Endodermal cell (in vitro differentiated cells): ENCODE results near the gene PPM1J. TPM values are rescaled to one million over a fixed set of nuclear protein-coding genes. Genes with fewer than 3 reads are reported as not detected.
"Not testable (repeated sequence)": the region's sequence is repeated elsewhere in the genome, so short reads cannot be mapped to it uniquely, and the experiment has no call there.

ENCODE experiments used
- DNase-seq: peaks from one replicate; pipeline ENCODE4 v3.0.0-alpha.2; 2017
- H3K27ac ChIP-seq: 2 replicates; pipeline ENCODE4 v1.5.1; 2013; ENCODE audit warnings: mild to moderate bottlenecking, low read depth, low read length, moderate library complexity
- H3K27me3 ChIP-seq: 2 replicates; pipeline ENCODE4 v1.6.1; 2013; ENCODE audit warnings: mild to moderate bottlenecking, low read length, moderate library complexity; ENCODE audit not compliant: insufficient read depth, control insufficient read depth, poor library complexity, severe bottlenecking
- H3K36me3 ChIP-seq: 2 replicates; pipeline ENCODE4 v1.7.0; 2013; ENCODE audit warnings: mild to moderate bottlenecking, low read length, moderate library complexity; ENCODE audit not compliant: control insufficient read depth, insufficient read depth
- H3K4me1 ChIP-seq: one replicate; pipeline ENCODE4 v1.7.0; 2013; ENCODE audit warnings: low read length; ENCODE audit not compliant: control insufficient read depth, insufficient read depth
- H3K4me3 ChIP-seq: 2 replicates; pipeline ENCODE4 v1.5.1; 2013; ENCODE audit warnings: mild to moderate bottlenecking, low read length, moderate library complexity
- H3K9ac ChIP-seq: 2 replicates; pipeline ENCODE4 v1.6.1; 2013; ENCODE audit warnings: mild to moderate bottlenecking, low read length, moderate library complexity; ENCODE audit not compliant: poor library complexity, severe bottlenecking; ENCODE audit errors: extremely low read depth
- H3K9me3 ChIP-seq: 2 replicates; pipeline ENCODE4 v1.6.1; 2013; ENCODE audit warnings: mild to moderate bottlenecking, low read length, moderate library complexity; ENCODE audit not compliant: control insufficient read depth
- H3K27ac Mint-ChIP-seq: 2 replicates; pipeline ENCODE4 v1.8.0; 2020; ENCODE audit warnings: mixed read lengths
- H3K27me3 Mint-ChIP-seq: 2 replicates; pipeline ENCODE4 v1.8.0; 2021; ENCODE audit warnings: mild to moderate bottlenecking, mixed read lengths; ENCODE audit not compliant: insufficient read depth
- H3K36me3 Mint-ChIP-seq: 2 replicates; pipeline ENCODE4 v1.8.0; 2020; ENCODE audit warnings: low read depth, mixed read lengths
- H3K4me1 Mint-ChIP-seq: 2 replicates; pipeline ENCODE4 v1.8.0; 2020; ENCODE audit warnings: mixed read lengths
- H3K4me3 Mint-ChIP-seq: 2 replicates; pipeline ENCODE4 v1.8.0; 2020; ENCODE audit warnings: mild to moderate bottlenecking, moderate library complexity, mixed read lengths
- H3K9me3 Mint-ChIP-seq: 2 replicates; pipeline ENCODE4 v1.8.0; 2020; ENCODE audit warnings: mild to moderate bottlenecking, mixed read lengths
- WGBS, 2 experiments: methylation state at CpG; one replicate each; pipeline versions ENCODE4 v1.1.5 to v1.1.7; 2013; ENCODE audit warnings: missing lambda C conversion rate in 2 of 2, mixed read lengths in 1 of 2; ENCODE audit not compliant: insufficient coverage in 1 of 2, insufficient read length in 1 of 2; 5-methylcytosine and 5-hydroxymethylcytosine counted together
- total RNA-seq, 2 donors: library from RNA; stranded (reverse); fragmentation: NEBNext Ultra II Directional in 1 of 2; extraction: Animal tissue kit (Norgen Biotek cat#: 25700) in 1 of 2; gene quantifications; 2 replicates in 1 of 2; 3 replicates in 1 of 2; pipeline ENCODE4 v1.2.1, GENCODE V29; 2021
- TF ChIP-seq, protein P1 (sequence below): fragments of 200-600 bp; sonication (generic); conservative IDR thresholded peaks from 2 replicates; pipeline ENCODE4 v1.5.0; 2021; ENCODE audit warnings: antibody characterized with exemption, mild to moderate bottlenecking

Gene PPM1J
- total RNA-seq, 2 donors from 2014 or later: 3.1 to 5.7 TPM

DNA sequence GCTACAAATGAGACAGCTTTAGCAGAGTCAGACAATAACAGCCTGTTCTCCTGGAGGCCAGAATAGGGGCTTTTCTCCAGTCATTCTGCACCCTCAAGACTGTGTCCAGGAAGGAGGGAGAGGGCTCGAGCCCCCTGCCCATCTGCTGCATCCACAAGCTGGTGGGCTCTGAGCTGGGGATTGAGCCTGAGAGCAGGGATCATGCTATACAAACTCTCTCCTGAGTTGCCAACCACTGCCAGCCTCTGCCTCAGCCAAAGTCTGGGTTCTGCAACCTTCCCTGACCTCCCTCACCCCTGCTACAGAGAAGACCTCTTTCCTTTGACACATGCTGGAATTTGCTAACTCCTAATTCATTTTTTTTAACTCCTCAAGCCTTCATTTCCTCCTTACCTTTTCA is 14.8 kb upstream of the PPM1J start:
- Mint-ChIP-seq H3K4me1 (peaks cover 33% of the 10 kb centered on the region), H3K27ac (peak overlapping the region; percentile 13), H3K9me3 (peaks cover 8% of the 10 kb centered on the region), H3K36me3 (no peaks in the 10 kb centered on the region), H3K27me3 (peaks cover 35% of the 10 kb centered on the region), H3K4me3 (no peak overlapping the region)
- Histone ChIP-seq H3K27ac (no peak overlapping the region), H3K27me3 (peaks cover 14% of the 10 kb centered on the region), H3K9ac (no peak overlapping the region), H3K36me3 (no peaks in the 10 kb centered on the region), H3K4me3 (no peak overlapping the region), H3K9me3 (no peaks in the 10 kb centered on the region), H3K4me1 (peaks cover 7% of the 10 kb centered on the region)
- DNase-seq: no peak
- TF ChIP-seq, protein P1, sequence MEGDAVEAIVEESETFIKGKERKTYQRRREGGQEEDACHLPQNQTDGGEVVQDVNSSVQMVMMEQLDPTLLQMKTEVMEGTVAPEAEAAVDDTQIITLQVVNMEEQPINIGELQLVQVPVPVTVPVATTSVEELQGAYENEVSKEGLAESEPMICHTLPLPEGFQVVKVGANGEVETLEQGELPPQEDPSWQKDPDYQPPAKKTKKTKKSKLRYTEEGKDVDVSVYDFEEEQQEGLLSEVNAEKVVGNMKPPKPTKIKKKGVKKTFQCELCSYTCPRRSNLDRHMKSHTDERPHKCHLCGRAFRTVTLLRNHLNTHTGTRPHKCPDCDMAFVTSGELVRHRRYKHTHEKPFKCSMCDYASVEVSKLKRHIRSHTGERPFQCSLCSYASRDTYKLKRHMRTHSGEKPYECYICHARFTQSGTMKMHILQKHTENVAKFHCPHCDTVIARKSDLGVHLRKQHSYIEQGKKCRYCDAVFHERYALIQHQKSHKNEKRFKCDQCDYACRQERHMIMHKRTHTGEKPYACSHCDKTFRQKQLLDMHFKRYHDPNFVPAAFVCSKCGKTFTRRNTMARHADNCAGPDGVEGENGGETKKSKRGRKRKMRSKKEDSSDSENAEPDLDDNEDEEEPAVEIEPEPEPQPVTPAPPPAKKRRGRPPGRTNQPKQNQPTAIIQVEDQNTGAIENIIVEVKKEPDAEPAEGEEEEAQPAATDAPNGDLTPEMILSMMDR: no peak
- 80 to 83% methylated on average over 1 of the region's 1 CpG for WGBS, 2 experiments

DNA sequence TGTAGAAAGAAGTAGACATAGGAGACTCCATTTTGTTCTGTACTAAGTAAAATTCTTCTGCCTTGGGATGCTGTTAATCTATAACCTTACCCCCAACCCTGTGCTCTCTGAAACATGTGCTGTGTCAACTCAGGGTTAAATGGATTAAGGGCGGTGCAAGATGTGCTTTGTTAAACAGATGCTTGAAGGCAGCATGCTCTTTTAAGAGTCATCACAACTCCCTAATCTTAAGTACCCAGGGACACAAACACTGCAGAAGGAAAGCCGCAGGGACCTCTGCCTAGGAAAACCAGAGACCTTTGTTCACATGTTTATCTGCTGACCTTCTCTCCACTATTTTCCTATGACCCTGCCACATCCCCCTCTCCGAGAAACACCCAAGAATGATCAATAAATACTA is 13.9 kb upstream of the PPM1J start:
- 29% methylated on average over 2 of the region's 3 CpGs; no CpG with 5 or more reads in 1 of the 2 experiments for WGBS, 2 experiments
- peak overlapping the region; percentile 28 for H3K27ac Mint-ChIP-seq

DNA sequence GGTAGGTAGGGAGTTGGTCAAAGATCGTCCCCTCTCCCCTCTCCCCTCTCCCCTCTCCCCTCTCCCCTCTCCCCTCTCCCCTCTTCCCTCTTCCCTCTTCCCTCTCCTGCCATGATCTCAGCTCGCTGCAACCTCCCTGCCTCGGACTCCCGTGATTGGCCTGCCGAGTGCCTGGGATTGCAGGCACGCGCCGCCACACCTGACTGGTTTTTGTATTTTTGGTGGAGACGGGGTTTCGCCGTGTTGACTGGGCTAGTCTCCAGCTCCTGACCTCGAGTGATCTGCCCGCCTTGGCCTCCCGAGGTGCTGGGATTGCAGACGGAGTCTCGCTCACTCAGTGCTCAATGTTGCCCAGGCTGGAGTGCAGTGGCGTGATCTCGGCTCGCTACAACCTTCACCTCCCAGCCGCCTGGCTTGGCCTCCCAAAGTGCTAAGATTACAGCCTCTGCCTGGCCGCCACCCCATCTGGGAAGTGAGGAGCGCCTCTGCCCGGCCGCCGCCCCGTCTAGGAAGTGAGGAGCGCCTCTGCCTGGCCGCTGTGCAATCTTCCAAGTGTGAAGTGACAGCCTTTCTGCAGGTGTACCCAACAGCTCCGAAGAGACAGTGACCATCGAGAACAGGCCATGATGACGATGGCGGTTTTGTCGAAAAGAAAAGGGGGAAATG is 13.3 kb upstream of the PPM1J start:
- H3K4me3 Mint-ChIP-seq, H3K9me3 ChIP-seq, H3K36me3 ChIP-seq, H3K9me3 Mint-ChIP-seq, H3K4me3 ChIP-seq, H3K36me3 Mint-ChIP-seq, H3K9ac ChIP-seq, H3K27ac ChIP-seq, H3K27me3 ChIP-seq, H3K4me1 ChIP-seq: not testable (repeated sequence)
- 92 to 93% methylated on average over 13 to 32 of the region's 33 CpGs for WGBS, 2 experiments
- Mint-ChIP-seq H3K27me3 (peaks cover 27% of the 10 kb centered on the region), H3K27ac (peak overlapping the region; percentile 28), H3K4me1 (peaks cover 35% of the 10 kb centered on the region)
- DNase-seq: peak; percentile 33

More for the DNA sequence above, 13.9 kb upstream of the PPM1J start:
- not testable (repeated sequence) for H3K9me3 Mint-ChIP-seq, H3K4me1 ChIP-seq, H3K36me3 ChIP-seq, H3K36me3 Mint-ChIP-seq, H3K9ac ChIP-seq, H3K27ac ChIP-seq, H3K9me3 ChIP-seq, H3K4me3 ChIP-seq, H3K4me3 Mint-ChIP-seq
- Mint-ChIP-seq H3K4me1 (peaks cover 33% of the 10 kb centered on the region), H3K27me3 (peaks cover 27% of the 10 kb centered on the region)
- DNase-seq: peak; percentile 45
- H3K27me3 ChIP-seq: peaks cover 14% of the 10 kb centered on the region

DNA sequence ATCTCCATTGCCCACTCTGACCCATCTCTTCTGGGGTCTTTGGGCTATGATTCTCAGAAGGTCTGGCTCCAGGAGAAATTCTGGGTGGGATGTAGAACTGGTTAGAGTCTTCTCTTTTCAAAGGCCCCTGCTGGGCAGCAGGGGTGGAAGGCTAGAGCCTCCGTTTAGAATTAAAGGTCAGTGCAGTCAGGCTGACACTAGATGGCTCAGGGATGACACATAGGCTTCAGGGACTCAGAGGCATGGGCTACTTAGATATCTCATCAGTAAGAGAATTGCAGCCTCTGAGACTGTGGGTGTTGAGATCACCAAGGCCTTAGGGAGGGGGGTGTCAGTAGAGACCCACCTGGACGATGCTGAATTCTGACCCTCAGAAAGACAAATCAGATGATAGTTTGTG is 12.6 kb upstream of the PPM1J start:
- Mint-ChIP-seq H3K9me3 (peaks cover 8% of the 10 kb centered on the region), H3K27me3 (peaks cover 28% of the 10 kb centered on the region), H3K36me3 (no peaks in the 10 kb centered on the region), H3K27ac (no peak overlapping the region), H3K4me1 (peaks cover 38% of the 10 kb centered on the region), H3K4me3 (no peak overlapping the region)
- Histone ChIP-seq H3K27ac (no peak overlapping the region), H3K36me3 (no peaks in the 10 kb centered on the region), H3K4me1 (peaks cover 7% of the 10 kb centered on the region), H3K9ac (no peak overlapping the region), H3K4me3 (no peak overlapping the region), H3K9me3 (no peaks in the 10 kb centered on the region), H3K27me3 (peaks cover 8% of the 10 kb centered on the region)
- DNase-seq: peak; percentile 63
- TF ChIP-seq, protein P1: peak; percentile 62
- WGBS, 2 experiments: 53 to 71% methylated on average over 1 to 2 of the region's 2 CpGs

DNA sequence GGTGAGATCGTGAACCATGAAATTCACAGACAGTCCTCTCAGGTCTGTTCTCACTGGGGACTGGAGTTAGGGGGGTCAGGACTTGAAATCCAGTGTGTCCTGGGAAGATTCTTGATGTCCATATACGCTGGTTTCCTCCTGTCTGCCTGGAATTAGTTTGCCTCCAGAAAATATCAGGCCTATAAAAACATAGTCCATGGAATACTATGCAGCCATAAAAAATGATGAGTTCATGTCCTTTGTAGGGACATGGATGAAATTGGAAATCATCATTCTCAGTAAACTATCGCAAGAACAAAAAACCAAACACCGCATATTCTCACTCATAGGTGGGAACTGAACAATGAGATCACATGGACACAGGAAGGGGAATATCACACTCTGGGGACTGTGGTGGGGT is 9.1 kb upstream of the PPM1J start:
- not testable (repeated sequence) for H3K4me3 Mint-ChIP-seq, H3K27ac ChIP-seq, DNase-seq, H3K36me3 ChIP-seq, H3K36me3 Mint-ChIP-seq, H3K9ac ChIP-seq, H3K9me3 Mint-ChIP-seq, H3K27ac Mint-ChIP-seq, H3K4me3 ChIP-seq, H3K4me1 ChIP-seq, H3K9me3 ChIP-seq
- Mint-ChIP-seq H3K4me1 (peaks cover 44% of the 10 kb centered on the region), H3K27me3 (peaks cover 49% of the 10 kb centered on the region)
- 98 to 100% methylated on average over 1 to 2 of the region's 4 CpGs for WGBS, 2 experiments
- H3K27me3 ChIP-seq: peaks cover 23% of the 10 kb centered on the region
